Renal cortical epithelial cell (primary cell): ENCODE results near the gene EXO1. TPM values are rescaled to one million over a fixed set of nuclear protein-coding genes. Genes with fewer than 3 reads are reported as not detected.

ENCODE experiments used
- DNase-seq: peaks from one replicate; pipeline ENCODE4 v3.0.0-alpha.2; 2011; ENCODE audit warnings: low read depth
- total RNA-seq: library from RNA; depleted of rRNA; stranded (reverse); fragments of >200 nt; gene quantifications from 2 replicates; pipeline ENCODE4 v1.2.3, GENCODE V29; 2014

Gene EXO1
- total RNA-seq, 1 donor from 2014 or later: 1.8 TPM

DNA sequence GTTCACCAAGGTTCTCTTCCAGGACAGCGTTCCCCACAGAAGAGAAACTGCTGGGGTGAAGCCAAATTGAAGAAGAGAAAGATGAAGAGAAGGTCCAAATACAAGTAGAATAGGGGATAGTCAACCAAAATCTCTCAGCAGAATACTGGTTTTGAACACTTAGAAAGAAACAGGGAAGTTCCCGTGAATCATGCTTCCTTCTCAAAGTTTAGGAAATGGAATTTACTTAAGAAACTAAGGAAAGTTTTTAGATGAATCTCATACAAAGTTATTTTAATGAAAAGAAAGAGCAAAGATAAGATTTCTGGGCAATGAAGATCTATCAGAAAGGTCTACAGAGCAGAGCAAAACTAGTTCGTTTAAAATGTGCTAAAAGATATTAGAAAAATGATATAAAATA is 43.3 kb downstream of the EXO1 start:
- DNase-seq: no peak

DNA sequence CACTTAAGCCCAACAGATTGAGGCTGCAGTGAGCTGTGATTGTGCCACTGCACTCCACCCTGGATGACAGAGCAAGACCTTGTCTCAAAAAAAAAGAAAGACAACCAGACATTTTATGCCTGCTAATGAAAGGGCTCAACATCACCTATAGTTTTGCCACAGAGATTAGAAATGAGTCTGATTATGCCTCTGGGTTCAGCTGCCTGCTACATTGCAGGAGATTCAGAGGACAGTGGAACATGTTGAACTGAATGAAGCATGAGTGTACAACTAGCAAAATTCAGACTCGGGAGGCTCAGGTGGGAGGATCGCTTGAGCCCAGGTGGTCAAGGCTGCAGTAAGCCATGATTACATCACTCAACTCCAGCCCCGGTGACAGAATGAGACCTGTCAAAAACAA is 46.0 kb downstream of the EXO1 start:
- DNase-seq: no peak

DNA sequence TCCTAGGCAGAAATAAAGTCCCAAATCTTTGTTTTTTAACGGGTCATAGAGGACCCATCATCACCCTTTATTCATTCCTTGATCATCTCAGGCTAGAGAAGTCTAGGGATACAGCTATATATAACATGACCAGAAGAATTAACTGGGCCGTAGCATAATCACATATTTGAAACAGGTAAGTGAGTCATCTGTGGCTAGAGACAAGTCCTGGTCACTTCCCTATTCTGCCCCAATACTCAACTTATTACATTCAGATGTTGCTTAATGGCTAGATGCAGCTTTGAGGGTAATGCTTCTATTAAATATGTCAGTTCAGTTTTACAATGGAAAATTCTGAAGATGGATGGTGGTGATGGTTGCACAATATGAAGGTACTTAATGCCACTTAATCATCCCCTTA is 47.0 kb downstream of the EXO1 start:
- peak; percentile 37 for DNase-seq

DNA sequence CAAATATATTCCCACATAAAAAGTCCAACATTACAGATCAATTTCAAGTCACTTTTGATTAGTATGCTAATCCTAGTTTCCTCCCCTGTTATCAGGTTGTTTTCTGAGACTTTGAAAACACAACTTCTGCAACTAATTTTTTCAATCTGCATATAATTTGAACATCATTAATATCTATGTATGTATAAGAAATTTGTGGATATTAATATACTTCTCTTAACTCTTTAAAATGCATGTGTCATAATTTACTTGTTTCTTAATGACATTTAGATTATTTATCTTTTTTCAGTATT is 48.6 kb downstream of the EXO1 start:
- DNase-seq: no peak

DNA sequence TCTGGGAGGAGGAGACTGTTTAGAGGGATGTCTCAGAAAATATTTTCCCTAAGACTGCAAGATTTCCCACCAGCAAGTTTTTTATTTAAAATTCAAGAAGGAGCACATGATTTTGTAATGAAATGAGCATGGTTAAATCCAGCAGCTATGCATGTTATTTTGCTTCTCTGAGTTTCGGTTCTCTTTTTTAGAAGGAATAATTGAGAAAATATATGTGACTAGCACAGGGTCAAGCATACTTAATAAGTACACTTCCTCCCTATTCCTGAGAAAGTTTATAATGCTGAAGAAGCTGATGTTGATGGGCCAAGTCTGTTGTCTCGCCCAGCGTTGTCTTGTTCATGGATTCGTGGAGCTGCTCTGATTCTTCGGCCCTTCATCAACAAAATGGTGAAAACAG is 51.2 kb downstream of the EXO1 start:
- no peak for DNase-seq

DNA sequence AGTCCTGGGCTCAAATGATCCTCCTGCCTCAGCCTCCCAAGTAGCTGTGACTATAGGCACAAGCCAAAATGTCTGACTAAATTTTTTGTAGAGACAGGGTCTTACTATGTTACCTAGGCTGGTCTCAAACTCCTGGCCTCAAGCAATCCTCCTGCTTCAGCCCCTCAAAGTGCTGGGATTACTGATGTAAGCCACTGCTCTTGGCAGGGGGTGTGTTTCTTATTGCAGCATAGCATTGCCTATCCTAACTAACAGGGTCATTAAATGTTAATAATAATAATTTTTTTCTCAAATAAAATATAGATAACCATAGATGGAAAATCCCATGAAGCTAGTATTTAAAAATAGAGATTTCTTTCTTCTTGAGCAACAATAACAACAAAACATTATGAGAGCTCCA is 52.4 kb downstream of the EXO1 start:
- DNase-seq: no peak

DNA sequence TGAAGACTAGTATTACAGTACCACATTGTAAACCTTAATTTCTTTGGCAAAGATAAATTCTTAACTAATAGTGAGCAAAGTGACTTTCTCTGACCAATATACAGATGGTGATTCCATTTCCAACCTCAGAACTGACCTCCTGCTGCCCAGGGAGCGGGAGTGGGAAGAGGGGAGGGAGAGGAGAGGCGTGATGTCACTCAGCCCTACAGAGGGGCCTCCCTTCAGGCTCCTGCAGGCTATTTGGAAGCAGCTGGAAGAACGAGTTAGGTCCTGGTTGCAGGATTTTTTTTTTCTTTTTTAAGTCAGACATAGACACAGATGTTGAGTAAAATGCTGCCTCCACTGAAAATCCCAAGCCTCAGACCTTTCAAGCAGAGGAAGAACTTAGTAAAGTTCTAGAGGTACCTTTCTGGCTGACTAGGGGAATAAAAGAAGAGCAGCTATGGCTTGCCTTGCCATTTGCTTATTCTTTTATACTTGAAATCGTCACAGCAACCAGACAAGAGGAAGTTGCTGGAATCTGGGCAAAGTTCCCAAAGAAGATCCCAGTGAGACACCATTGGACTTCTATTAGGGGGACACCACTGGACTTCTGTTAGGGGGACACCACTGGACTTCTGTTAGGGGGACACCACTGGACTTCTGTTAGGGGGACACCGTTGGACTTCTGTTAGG is 54.5 kb downstream of the EXO1 start:
- DNase-seq: peak; percentile 2

DNA sequence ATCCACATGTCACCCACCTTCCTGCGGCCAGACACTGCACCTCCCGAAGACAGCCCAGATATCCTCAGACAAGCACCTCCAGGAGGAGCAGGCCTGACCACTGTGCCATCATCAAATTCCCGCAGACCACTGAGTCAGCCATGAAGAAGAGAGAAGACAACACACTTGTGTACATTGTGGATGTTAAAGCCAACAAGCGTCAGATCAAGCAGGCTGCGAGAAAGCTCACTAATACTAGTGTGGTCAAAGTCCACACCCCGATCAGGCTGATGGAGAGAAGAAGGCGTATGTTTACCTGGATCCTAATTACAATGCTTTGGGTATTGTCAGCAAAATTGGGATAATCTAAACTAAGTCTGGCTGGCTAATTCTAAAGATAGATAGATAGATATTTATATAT is 68.2 kb downstream of the EXO1 start:
- no peak for DNase-seq

DNA sequence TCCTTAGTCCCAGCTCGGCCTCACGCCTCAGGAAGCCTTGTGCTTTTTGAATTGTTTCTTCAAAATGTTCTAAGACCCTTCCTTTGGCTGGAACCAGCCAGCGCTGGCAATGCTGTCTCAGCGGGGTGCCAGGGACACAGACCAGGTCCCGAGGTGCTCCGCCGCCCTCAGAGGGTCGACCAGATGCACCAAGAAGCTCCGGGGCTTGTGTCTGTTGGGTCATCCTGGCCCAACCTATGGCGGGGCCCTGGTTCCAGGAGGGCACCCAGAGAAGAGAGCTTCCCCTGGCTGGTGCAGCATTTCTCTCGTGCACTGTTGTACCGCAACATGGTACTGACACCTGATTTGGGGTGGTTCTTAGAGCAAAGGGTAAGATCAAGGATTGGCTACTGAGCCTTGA is 69.5 kb downstream of the EXO1 start:
- DNase-seq: no peak

DNA sequence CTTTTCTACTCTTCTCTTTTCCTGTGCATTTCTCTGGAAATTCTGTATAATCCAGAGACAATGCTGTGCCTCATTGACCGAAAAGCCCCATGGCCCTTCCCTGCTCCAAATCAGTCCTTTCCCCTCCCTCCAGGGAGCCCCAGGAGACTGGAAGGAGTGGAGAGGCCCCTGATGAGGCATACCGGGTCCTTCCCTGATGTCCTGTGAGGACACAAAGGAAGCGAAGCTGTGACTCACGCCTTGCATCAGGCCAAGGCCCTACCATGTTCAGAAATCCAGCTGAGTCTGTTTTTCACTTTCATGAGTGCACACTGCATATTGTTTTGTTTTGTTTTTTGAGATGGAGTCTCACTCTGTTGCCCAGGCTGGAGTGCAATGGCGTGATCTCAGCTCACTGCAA is 70.9 kb downstream of the EXO1 start:
- DNase-seq: peak; percentile 13

DNA sequence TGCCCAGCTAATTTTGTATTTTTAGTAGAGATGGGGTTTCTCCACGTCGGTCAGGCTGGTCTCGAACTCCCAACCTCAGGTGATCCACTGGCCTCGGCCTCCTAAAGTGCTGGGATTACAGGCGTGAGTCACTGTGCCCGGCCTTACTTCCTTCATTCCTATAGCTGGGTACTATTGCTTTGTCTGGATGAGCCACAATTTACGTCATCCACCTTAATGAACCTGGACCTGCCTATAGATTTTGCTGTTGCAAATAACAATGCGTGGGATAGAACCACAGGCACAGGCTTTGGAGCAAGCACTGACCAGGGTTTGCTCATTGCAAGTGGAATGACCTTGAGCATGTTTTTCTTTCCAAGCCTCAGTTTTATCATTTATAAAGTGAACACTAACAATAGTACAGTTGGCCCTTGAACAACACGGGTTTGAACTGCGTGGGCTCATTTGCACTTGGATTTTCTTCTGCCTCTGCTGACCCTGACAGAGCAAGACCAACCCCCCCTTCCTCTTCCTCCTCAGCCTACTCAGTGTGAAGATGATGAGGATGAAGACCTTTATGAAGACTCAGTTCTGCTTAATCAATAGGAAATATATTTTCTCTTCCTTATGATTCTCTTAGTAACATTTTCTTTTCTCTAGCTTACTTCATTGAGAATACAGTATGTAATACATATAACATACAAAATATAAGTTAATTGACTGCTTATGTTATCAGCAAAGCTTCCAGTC is 76.2 kb downstream of the EXO1 start:
- DNase-seq: no peak

DNA sequence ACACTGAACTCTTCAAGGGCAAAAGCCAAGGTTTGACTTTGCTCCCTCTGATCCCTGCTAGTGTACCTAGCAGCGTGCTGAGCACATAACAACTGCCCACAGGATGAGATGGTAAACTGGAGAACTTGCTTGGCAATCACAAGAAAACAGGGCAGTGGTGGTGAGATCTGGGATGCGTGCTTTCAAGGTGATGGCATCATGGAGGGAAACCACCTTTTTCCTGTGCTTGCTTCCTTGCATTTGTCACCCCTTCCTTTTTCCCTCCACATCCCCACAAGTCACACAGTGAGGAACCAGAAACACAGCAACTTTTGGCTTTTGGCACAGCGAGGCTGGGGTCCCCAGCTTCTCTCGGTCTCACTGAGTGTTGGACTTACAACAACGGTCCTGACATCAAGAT is 78.1 kb downstream of the EXO1 start:
- no peak for DNase-seq

DNA sequence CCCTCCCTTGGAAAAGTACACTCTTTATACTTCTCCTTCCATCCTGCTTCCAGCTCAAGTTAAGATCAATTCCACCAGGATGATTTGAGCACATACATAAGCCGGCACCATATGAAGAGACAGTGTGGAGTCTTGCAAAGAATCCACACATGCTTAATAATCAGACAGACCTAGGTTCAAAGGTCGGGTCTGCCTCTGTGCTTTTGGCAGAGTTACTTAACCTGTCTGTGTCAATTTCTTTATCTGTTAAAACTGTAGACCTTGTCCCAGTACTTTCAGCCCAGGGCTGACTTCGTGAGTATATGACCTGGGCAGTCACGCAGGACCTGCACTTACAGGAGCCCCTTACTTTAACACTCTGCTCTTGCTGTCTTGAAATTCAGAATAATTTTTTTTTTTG is 79.3 kb downstream of the EXO1 start:
- DNase-seq: no peak

DNA sequence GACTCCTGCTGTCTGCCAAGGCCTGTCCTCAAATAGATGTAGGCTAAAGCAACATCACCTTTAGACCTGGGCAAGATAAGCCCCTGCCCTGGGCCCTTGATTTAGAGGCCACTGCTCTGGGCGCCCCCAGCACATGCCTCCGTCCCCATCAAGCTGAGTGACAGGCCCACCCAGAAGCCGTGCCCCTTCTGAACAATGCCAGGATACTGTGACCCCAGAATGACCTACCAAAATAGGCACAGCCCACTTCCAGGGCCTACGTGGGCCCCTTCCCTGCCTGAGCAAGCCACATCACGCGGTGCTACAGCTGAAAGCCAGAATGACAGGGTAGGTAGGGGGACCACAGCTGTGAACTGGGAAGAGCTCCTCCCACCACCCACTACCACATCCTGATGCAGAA is 84.8 kb downstream of the EXO1 start:
- no peak for DNase-seq

DNA sequence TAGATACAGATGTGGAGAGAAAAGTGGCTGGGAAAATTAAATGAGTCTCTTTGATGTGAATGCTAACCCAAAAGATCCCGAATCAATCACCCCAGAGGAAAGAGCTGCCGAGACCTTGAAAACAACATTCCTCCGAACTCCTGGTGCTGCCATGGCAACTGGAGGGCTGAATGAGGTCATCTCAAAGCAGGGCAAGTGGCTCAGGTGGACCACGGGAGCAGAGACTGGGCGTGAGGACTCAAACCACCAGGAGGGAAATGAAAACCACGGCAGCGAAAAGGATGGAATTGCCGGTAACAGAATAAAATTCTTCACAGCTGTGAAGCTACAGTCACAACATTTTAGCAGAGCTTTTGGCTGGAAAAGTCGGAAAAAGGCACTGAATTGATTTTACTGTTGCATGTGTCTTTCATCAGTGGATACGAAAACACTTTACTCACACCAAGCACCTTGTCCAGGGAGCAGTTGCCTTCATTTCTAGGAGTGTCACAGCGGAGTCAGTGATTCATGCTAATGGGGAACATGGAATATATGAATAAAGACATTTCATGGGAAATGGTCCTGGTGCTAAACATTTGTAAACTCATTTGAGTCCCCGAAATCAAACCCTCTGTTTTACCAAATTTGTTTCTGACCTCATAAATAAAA is 86.3 kb downstream of the EXO1 start:
- peak; percentile 51 for DNase-seq

DNA sequence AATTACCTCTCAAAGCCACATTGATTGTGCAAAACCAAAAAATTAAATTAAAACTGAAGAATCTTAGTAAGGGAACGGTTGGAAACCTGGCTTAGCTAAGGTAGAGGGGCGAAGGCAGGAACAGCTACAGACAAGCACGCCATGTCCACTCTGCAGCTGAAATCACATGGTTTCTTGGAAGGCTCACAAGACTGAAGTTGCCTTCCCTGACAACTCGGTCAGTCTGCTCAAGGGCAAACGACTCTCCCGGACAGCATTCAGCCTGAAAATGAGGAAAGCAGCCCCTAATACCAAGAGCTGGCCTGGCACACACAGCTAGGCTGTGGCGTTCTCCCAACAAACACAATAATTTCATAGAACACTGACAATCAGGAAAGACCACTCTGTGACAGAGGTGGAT is 86.9 kb downstream of the EXO1 start:
- no peak for DNase-seq

Other genes with a start within 250 kb of the EXO1 start
- gene CHML, start 207.8 kb upstream of the EXO1 start, total RNA-seq: 13.9 and 14.0 TPM in 2 replicates
- gene OPN3, start 207.8 kb upstream of the EXO1 start, total RNA-seq: 62.5 and 114 TPM in 2 replicates
- gene WDR64, start 195.9 kb upstream of the EXO1 start, total RNA-seq: 0.35 TPM in 1 of 2 replicates, not detected in the other
- not detected in 2 replicates for gene BECN2, start 109.6 kb downstream of the EXO1 start, total RNA-seq
- 1.2 and 1.7 TPM in 2 replicates for gene MAP1LC3C, start 150.9 kb downstream of the EXO1 start, total RNA-seq